D721Med (cell line): ENCODE results near the gene MTMR11.
"Not testable (repeated sequence)": the region's sequence is repeated elsewhere in the genome, so short reads cannot be mapped to it uniquely, and the experiment has no call there.

ENCODE experiments used
- DNase-seq: peaks from one replicate; pipeline ENCODE4 v3.0.0; 2011; ENCODE audit warnings: low spot score; ENCODE audit not compliant: insufficient read length
- FAIRE-seq: peaks from 2 replicates; lab custom pipeline; 2011; peaks lifted over from hg19 to GRCh38; lab: Jason Lieb, UNC
- CTCF ChIP-seq: IDR thresholded peaks from 2 replicates; pipeline ENCODE4 v1.5.1; 2012; ENCODE audit warnings: mild to moderate bottlenecking, control low read depth; ENCODE audit not compliant: insufficient read depth; ENCODE audit errors: missing control alignments

The MTMR11 gene

GRCh38 chr1:149967646-149968045 lies 31.0 kb upstream of the MTMR11 start:
- no peak for TF ChIP-seq CTCF
- FAIRE-seq (no peak), DNase-seq (no peak)

GRCh38 chr1:149967041-149967440 lies 30.4 kb upstream of the MTMR11 start:
- FAIRE-seq (no peak), DNase-seq (no peak)
- TF ChIP-seq CTCF: no peak

- FAIRE-seq (no peak), DNase-seq (no peak)
- TF ChIP-seq CTCF: no peak
These were observed 29.7 kb upstream of the MTMR11 start for GRCh38 chr1:149966405-149966804.

- FAIRE-seq: no peak
- no peak for TF ChIP-seq CTCF
These were observed 28.8 kb upstream of the MTMR11 start for GRCh38 chr1:149965440-149965839.

DNA sequence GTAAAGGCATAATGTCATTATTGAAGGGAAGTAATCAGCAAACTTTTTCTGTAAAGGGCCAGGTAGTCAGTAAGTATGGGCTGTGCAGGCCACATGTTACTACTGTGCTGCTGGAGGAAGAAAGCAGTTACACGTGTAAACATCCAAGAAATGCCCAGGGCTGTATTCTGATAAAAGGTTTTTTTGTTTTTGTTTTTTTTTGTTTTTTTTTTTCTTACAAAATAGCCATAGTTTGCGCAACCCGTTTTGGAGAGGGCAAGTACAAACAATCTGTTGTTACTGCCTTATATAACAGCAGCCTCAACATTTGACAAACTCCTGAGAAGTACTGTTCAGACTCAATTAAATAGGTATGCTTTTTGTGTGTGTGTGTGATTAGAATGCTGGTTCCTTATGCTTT lies 26.7 kb upstream of the MTMR11 start:
- TF ChIP-seq CTCF: no peak
- DNase-seq (no peak), FAIRE-seq (no peak)

More at GRCh38 chr1:149965440-149965839, 28.8 kb upstream of the MTMR11 start:
- no peak for DNase-seq

DNA sequence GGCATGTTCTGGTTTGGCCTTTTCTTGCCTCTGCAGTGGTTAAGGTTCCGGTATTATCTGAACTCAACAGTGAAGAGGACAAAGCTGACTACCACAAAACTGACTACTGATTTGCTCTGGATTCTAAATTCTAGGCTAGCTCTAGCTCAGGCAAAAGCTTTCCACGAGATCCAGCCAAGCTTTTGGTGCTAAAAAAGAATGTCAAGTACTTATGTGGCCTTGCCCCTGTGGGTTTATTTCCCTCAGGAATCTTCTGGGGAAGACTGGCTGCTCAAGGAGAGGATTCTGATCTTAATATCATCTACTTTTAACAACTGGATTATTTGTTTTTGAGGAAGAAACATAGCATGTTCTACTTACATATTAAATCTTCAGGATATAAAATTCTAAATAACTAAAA lies 26.1 kb upstream of the MTMR11 start:
- no peak for TF ChIP-seq CTCF
- FAIRE-seq (no peak), DNase-seq (no peak)

DNA sequence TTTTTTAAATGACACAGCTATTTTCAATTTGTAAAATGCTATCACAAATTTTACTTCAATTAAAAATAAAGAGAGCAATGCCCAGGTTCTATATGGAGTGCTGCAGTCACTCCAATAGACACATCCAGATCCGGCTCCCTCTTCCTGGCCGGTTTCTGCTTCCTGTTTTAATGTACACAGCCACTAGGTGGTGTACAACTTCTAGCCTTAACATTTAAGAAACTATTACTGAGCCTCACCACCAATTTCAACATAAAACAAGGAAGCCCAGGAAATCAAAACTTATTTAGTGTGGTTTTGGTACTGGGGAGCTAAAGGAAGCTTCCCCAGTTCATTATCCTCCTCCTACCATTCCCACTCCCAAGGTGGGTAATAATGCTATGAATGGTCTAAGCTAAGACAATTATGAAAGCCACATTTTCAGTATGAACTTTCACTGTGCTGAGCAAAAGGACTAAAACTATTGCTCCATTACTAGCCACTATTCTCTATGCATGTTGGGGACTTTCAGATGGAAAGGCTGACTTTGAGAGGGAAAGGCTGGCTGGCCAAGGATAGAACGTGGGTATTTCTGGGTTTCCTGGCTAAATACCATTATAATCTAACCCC lies 25.5 kb upstream of the MTMR11 start:
- peak; percentile 71 for FAIRE-seq
- no peak for DNase-seq
- TF ChIP-seq CTCF: peak; percentile 97

DNA sequence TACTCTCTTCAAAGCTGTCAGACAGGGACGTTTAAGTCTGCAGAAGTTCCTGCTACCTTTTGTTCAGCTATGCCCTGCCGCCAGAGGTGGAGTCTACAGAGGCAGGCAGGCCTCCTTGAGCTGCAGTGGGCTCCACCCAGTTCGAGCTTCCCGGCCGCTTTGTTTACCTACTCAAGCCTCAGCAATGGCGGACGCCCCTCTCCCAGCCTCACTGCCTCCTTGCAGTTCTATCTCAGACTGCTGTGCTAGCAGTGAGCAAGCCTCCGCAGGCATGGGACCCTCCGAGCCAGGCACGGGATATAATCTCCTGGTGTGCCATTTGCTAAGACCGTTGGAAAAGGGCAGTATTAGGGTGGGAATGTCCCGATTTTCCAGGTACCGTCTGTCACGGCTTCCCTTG lies 20.9 kb upstream of the MTMR11 start:
- FAIRE-seq, DNase-seq: not testable (repeated sequence)
